ENCODE data around the gene DMRTB1.

GRCh38 chr1:53482441-53483153 lies 23.4 kb downstream of the DMRTB1 start:
- TF ChIP-seq EZH2 (IDR thresholded peaks at IDR 0.05; ENCODE audit: insufficient read depth, poor library complexity, severe bottlenecking) (no peak), EZH2phosphoT487 (IDR thresholded peaks at IDR 0.05; ENCODE audit: insufficient read depth, low read depth) (no peak)
